ENCODE results near the gene RGMB. TPM values are rescaled to one million over a fixed set of nuclear protein-coding genes. Genes with fewer than 3 reads are reported as not detected.
"Not testable (repeated sequence)": the region's sequence is repeated elsewhere in the genome, so short reads cannot be mapped to it uniquely, and the experiment has no call there.

RGMB gene
- total RNA-seq, 1 donor from 2014 or later = 98.3 TPM

- H3K9me3 Mint-ChIP-seq = peaks cover 5% of the 10 kb centered on the region
Measured at GRCh38 chr5:98750693-98751092, 22.8 kb upstream of the RGMB start.

GRCh38 chr5:98752331-98752730, 21.1 kb upstream of the RGMB start:
- H3K27me3 Mint-ChIP-seq (ENCODE audit: low read depth); H3K9me3 Mint-ChIP-seq; H3K4me1 Mint-ChIP-seq; H3K36me3 Mint-ChIP-seq (ENCODE audit: low read depth); H3K4me3 Mint-ChIP-seq; H3K27ac Mint-ChIP-seq (ENCODE audit: unreplicated experiment); DNase-seq (ENCODE audit: low read depth, low spot score): not testable (repeated sequence)

More at GRCh38 chr5:98750693-98751092, 22.8 kb upstream of the RGMB start:
- DNase-seq (ENCODE audit: low read depth, low spot score) = no peak
- Mint-ChIP-seq H3K4me1 (peaks cover 9% of the 10 kb centered on the region), H3K27ac (ENCODE audit: unreplicated experiment) (no peak overlapping the region), H3K36me3 (ENCODE audit: low read depth) (peaks cover 5% of the 10 kb centered on the region), H3K4me3 (no peak overlapping the region), H3K27me3 (ENCODE audit: low read depth) (no peaks in the 10 kb centered on the region)
- TF ChIP-seq CTCF (conservative IDR thresholded peaks at IDR 0.05) = peak; percentile 57

GRCh38 chr5:98752801-98753200, 20.7 kb upstream of the RGMB start:
- not testable (repeated sequence) for H3K4me1 Mint-ChIP-seq; H3K27me3 Mint-ChIP-seq (ENCODE audit: low read depth); H3K4me3 Mint-ChIP-seq; H3K27ac Mint-ChIP-seq (ENCODE audit: unreplicated experiment); H3K9me3 Mint-ChIP-seq; H3K36me3 Mint-ChIP-seq (ENCODE audit: low read depth); DNase-seq (ENCODE audit: low read depth, low spot score)

- DNase-seq (ENCODE audit: low read depth, low spot score) = no peak
- Mint-ChIP-seq H3K9me3 (peaks cover 7% of the 10 kb centered on the region), H3K36me3 (ENCODE audit: low read depth) (peaks cover 5% of the 10 kb centered on the region), H3K4me1 (peaks cover 9% of the 10 kb centered on the region), H3K27me3 (ENCODE audit: low read depth) (no peaks in the 10 kb centered on the region), H3K4me3 (no peak overlapping the region), H3K27ac (ENCODE audit: unreplicated experiment) (no peak overlapping the region)
- no peak for TF ChIP-seq CTCF (conservative IDR thresholded peaks at IDR 0.05)
Measured at GRCh38 chr5:98753507-98753906, 20.0 kb upstream of the RGMB start.

- H3K9me3 Mint-ChIP-seq = peaks cover 7% of the 10 kb centered on the region
- H3K27me3 Mint-ChIP-seq (ENCODE audit: low read depth) = no peaks in the 10 kb centered on the region
- peaks cover 5% of the 10 kb centered on the region for H3K36me3 Mint-ChIP-seq (ENCODE audit: low read depth)
- H3K4me1 Mint-ChIP-seq = peaks cover 3% of the 10 kb centered on the region
- no peak overlapping the region for H3K27ac Mint-ChIP-seq (ENCODE audit: unreplicated experiment)
- TF ChIP-seq CTCF (conservative IDR thresholded peaks at IDR 0.05) = no peak
- DNase-seq (ENCODE audit: low read depth, low spot score) = no peak
- no peak overlapping the region for H3K4me3 Mint-ChIP-seq
Measured at GRCh38 chr5:98755406-98755805, 18.1 kb upstream of the RGMB start.

GRCh38 chr5:98757978-98758377, 15.5 kb upstream of the RGMB start:
- H3K36me3 Mint-ChIP-seq (ENCODE audit: low read depth) = peaks cover 14% of the 10 kb centered on the region
- peaks cover 3% of the 10 kb centered on the region for H3K4me1 Mint-ChIP-seq
- no peak for DNase-seq (ENCODE audit: low read depth, low spot score)
- no peak for TF ChIP-seq CTCF (conservative IDR thresholded peaks at IDR 0.05)
- H3K27ac Mint-ChIP-seq (ENCODE audit: unreplicated experiment) = no peak overlapping the region
- no peak overlapping the region for H3K4me3 Mint-ChIP-seq
- no peaks in the 10 kb centered on the region for H3K27me3 Mint-ChIP-seq (ENCODE audit: low read depth)
- H3K9me3 Mint-ChIP-seq = peaks cover 22% of the 10 kb centered on the region

Measured in neural crest cell (in vitro differentiated cells).